Loucy (cell line): Measurements from ENCODE around the gene MTG2.

Experiments
- CTCF ChIP-seq: fragments of 200-600 bp; sonication (generic); conservative IDR thresholded peaks from 2 replicates; pipeline ENCODE4 v1.5.1; 2014; ENCODE audit warnings: mild to moderate bottlenecking, antibody characterized with exemption, low read length
- EZH2phosphoT487 ChIP-seq: fragments of 200-600 bp; IDR thresholded peaks from 2 replicates; pipeline ENCODE4 v1.6.1; 2018; ENCODE audit warnings: antibody characterized with exemption, mild to moderate bottlenecking, moderate library complexity, borderline replicate concordance

- no peak for TF ChIP-seq CTCF
- TF ChIP-seq EZH2phosphoT487, result no peak
Measured at GRCh38 chr20:62215020-62215990, 32.5 kb downstream of the MTG2 start.
